Panc1 (cell line): ENCODE measurements around the gene MYO16. TPM values are rescaled to one million over a fixed set of nuclear protein-coding genes. Genes with fewer than 3 reads are reported as not detected.

Experiments used
- ATAC-seq: fragments of 200-7000 bp; cut with Tn5 transposase; 2 replicates; pipeline ENCODE4 v1.9.1; 2020; ENCODE audit warnings: mild to moderate bottlenecking, moderate library complexity
- BruUV-seq: library from RNA; stranded (reverse); fragments of 400-500 nt; replicated peaks from 2 replicates; lab custom pipeline; 2021; lab: Mats Ljungman, UMichigan
- CTCF ChIA-PET: fragments of 300-600 bp; sonication (Branson Sonifier 250); formaldehyde crosslinking; loops from one replicate; lab custom pipeline; 2022; ENCODE audit warnings: antibody characterized with exemption; lab: Charles Lee
- POLR2A ChIA-PET: fragments of 300-600 bp; sonication (Branson Sonifier 250); formaldehyde crosslinking; loops from one replicate; lab custom pipeline; 2022; ENCODE audit warnings: antibody characterized with exemption; lab: Charles Lee
- DNase-seq: peaks from one replicate; pipeline ENCODE4 v3.0.0-alpha.2; 2010; ENCODE audit warnings: low read depth, low spot score
- H3K27ac ChIP-seq: 2 replicates; pipeline ENCODE4 v1.5.1; 2011; ENCODE audit warnings: mild to moderate bottlenecking, low read length, inconsistent platforms
- H3K27me3 ChIP-seq: fragments of 200-500 bp; sonication (Bioruptor generic); 2 replicates; pipeline ENCODE4 v1.6.0; 2014; ENCODE audit warnings: low read length, inconsistent platforms; ENCODE audit not compliant: control insufficient read depth, insufficient read depth
- H3K36me3 ChIP-seq: fragments of 200-500 bp; sonication (Bioruptor generic); 2 replicates; pipeline ENCODE4 v1.5.1; 2014; ENCODE audit warnings: inconsistent platforms, mild to moderate bottlenecking, low read length, moderate library complexity; ENCODE audit not compliant: control insufficient read depth, insufficient read depth
- H3K4me1 ChIP-seq: 2 replicates; pipeline ENCODE4 v1.5.1; 2011; ENCODE audit warnings: inconsistent platforms, mild to moderate bottlenecking, low read length, moderate library complexity; ENCODE audit not compliant: control insufficient read depth, insufficient read depth
- H3K4me3 ChIP-seq, 2 experiments: 2 replicates each; pipeline ENCODE4 v1.5.1; 2011 to 2012; ENCODE audit warnings: low read depth in 2 of 2, low read length in 2 of 2, mild to moderate bottlenecking in 2 of 2, inconsistent platforms in 1 of 2, moderate library complexity in 1 of 2
- H3K9me3 ChIP-seq: fragments of 200-500 bp; sonication (Bioruptor generic); 2 replicates; pipeline ENCODE4 v1.5.1; 2014; ENCODE audit warnings: low read depth, mild to moderate bottlenecking, inconsistent platforms, low read length, moderate library complexity; ENCODE audit not compliant: control insufficient read depth, insufficient read depth
- CTCF ChIP-seq: fragments of 450-650 bp; IDR thresholded peaks from 2 replicates; pipeline ENCODE4 v1.5.1; 2017; ENCODE audit warnings: mild to moderate bottlenecking
- POLR2AphosphoS5 ChIP-seq: IDR thresholded peaks from 2 replicates; pipeline ENCODE4 v1.6.1; 2012; ENCODE audit warnings: mild to moderate bottlenecking, low read depth, low read length, moderate library complexity
- REST ChIP-seq, 2 experiments: IDR thresholded peaks; 2 replicates each; pipeline ENCODE4 v1.6.1; 2011 to 2012; ENCODE audit warnings: low read depth in 2 of 2, control low read depth in 1 of 2, low read length in 1 of 2, mild to moderate bottlenecking in 1 of 2, moderate library complexity in 1 of 2; ENCODE audit not compliant: insufficient read depth in 1 of 2
- SIN3A ChIP-seq: IDR thresholded peaks from 2 replicates; pipeline ENCODE4 v1.6.1; 2012; ENCODE audit warnings: low read depth, mild to moderate bottlenecking, low read length, moderate library complexity, borderline replicate concordance; ENCODE audit not compliant: insufficient read depth
- TCF7L2 ChIP-seq: IDR thresholded peaks from 2 replicates; pipeline ENCODE4 v1.6.1; 2011; ENCODE audit warnings: mild to moderate bottlenecking, low read depth, low read length, inconsistent platforms
- in situ Hi-C: cut with HindIII; loops from 2 replicates; pipeline ENCODE4 v1.10.0; 2016; ENCODE audit warnings: low sequenced_read_pairs, low pct_unique_long_range_greater_than_20kb
- intact Hi-C: fragments of 100-400 bp; cut with micrococcal nuclease; formaldehyde crosslinking; loops from one replicate; pipeline ENCODE4 v1.10.0; 2022; ENCODE audit not compliant: unreplicated experiment
- total RNA-seq: library from RNA; stranded (reverse); gene quantifications from one replicate; pipeline ENCODE4 v1.2.1, GENCODE V29; 2021; ENCODE audit not compliant: unreplicated experiment

MYO16 gene
- total RNA-seq, 1 experiment from 2014 or later: 0.08 TPM

GRCh38 chr13:108993346-108993745, 363.9 kb downstream of the MYO16 start:
- Histone ChIP-seq H3K27me3 (no peaks in the 10 kb centered on the region), H3K4me3 (no peak overlapping the region), H3K27ac (no peak overlapping the region), H3K36me3 (no peaks in the 10 kb centered on the region), H3K9me3 (no peaks in the 10 kb centered on the region), H3K4me1 (no peaks in the 10 kb centered on the region)
- ChIA-PET CTCF (no interaction called here), POLR2A (no interaction called here)
- intact Hi-C loops: no loop called here
- in situ Hi-C loops: no loop called here
- TF ChIP-seq POLR2AphosphoS5: no peak
- no peak for TF ChIP-seq CTCF
- TF ChIP-seq SIN3A: no peak
- TF ChIP-seq TCF7L2: no peak
- TF ChIP-seq REST (IDR thresholded peaks at IDR 0.05; ENCODE audit: insufficient read depth in 1 of 2, low read depth in 2 of 2, low read length in 1 of 2): no peak
- ATAC-seq: no peak
- DNase-seq: no peak
- no TSS peak for BruUV-seq

GRCh38 chr13:108996430-108996829, 367.0 kb downstream of the MYO16 start:
- BruUV-seq: no TSS peak
- no peaks in the 10 kb centered on the region for H3K27me3 ChIP-seq

More at GRCh38 chr13:108996430-108996829, 367.0 kb downstream of the MYO16 start:
- TF ChIP-seq REST (IDR thresholded peaks at IDR 0.05; ENCODE audit: insufficient read depth in 1 of 2, low read depth in 2 of 2, low read length in 1 of 2) (no peak), SIN3A (no peak), TCF7L2 (no peak), CTCF (no peak), POLR2AphosphoS5 (no peak)
- no peaks in the 10 kb centered on the region for H3K36me3 ChIP-seq
- intact Hi-C loops: no loop called here
- ChIA-PET CTCF (no interaction called here), POLR2A (no interaction called here)
- H3K4me1 ChIP-seq: no peaks in the 10 kb centered on the region
- DNase-seq (no peak), ATAC-seq (no peak)
- no peak overlapping the region for H3K4me3 ChIP-seq
- in situ Hi-C loops: no loop called here
- H3K9me3 ChIP-seq: no peaks in the 10 kb centered on the region
- no peak overlapping the region for H3K27ac ChIP-seq
